ENCODE measurements around the gene MDGA2. TPM values are rescaled to one million over a fixed set of nuclear protein-coding genes. Genes with fewer than 3 reads are reported as not detected.

The MDGA2 gene
- total RNA-seq, 1 donor from 2014 or later = 8.7 TPM

DNA sequence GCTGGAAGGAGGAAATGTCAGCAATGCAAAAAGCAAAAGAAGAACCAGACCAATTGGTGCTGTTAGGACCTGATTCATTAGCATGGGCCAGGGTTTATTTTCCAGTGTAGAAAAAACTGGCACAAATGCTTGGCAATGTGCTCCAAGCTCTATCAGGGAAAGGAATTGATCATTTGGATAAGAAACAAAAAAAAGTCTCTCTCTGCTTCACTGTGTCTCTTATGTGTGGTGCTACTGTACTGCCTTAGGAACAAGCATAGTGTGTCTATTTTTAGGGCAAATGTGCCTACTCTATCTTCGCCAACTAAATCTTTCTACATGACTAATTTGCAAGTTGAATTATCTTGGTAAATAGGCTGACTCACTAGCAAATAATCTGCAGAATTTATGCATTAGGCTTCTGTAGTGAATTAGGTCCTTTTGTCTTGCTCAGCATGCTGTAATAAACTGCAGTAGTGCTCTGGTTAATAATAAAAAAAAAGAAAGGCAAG lies 236.7 kb downstream of the MDGA2 start:
- Mint-ChIP-seq H3K9me3 (no peaks in the 10 kb centered on the region), H3K27ac (ENCODE audit: unreplicated experiment) (no peak overlapping the region), H3K36me3 (ENCODE audit: low read depth) (no peaks in the 10 kb centered on the region), H3K4me1 (peaks cover 8% of the 10 kb centered on the region), H3K27me3 (ENCODE audit: low read depth) (no peaks in the 10 kb centered on the region), H3K4me3 (no peak overlapping the region)
- DNase-seq (ENCODE audit: low read depth, low spot score) = no peak
- TF ChIP-seq, protein P1, sequence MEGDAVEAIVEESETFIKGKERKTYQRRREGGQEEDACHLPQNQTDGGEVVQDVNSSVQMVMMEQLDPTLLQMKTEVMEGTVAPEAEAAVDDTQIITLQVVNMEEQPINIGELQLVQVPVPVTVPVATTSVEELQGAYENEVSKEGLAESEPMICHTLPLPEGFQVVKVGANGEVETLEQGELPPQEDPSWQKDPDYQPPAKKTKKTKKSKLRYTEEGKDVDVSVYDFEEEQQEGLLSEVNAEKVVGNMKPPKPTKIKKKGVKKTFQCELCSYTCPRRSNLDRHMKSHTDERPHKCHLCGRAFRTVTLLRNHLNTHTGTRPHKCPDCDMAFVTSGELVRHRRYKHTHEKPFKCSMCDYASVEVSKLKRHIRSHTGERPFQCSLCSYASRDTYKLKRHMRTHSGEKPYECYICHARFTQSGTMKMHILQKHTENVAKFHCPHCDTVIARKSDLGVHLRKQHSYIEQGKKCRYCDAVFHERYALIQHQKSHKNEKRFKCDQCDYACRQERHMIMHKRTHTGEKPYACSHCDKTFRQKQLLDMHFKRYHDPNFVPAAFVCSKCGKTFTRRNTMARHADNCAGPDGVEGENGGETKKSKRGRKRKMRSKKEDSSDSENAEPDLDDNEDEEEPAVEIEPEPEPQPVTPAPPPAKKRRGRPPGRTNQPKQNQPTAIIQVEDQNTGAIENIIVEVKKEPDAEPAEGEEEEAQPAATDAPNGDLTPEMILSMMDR (conservative IDR thresholded peaks at IDR 0.05) = no peak

DNA sequence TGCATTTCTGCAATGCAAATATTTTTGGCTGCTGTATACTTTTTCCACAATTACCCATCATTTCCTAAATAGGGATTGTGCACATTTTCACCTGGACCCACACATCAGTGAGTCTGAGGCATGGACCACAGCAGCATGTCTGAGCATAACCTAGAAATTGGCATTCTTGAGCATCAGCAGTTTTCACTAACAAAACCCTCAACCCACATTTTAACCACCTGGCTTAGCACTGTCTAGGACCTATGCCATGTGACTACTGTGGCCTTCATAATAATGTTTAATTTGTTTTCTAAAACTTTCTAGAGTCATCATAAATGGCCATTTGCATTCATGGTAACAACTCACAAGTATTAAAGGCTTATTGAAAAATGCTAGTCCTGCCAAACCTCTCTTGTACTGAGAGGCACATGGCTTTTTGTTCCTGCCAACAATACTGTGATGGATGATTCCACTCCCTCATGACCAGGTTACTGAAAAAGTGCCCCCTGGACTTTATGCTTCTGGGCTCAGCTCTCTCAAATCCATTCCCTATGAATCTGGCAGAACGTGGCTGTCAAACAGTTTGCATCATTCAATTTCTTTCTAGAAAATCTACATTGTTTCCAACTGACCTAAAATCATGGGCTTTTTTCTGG lies 240.0 kb downstream of the MDGA2 start:
- TF ChIP-seq, protein P1 (conservative IDR thresholded peaks at IDR 0.05) = no peak
- no peak overlapping the region for H3K4me3 Mint-ChIP-seq
- H3K27ac Mint-ChIP-seq (ENCODE audit: unreplicated experiment) = no peak overlapping the region
- peaks cover 8% of the 10 kb centered on the region for H3K4me1 Mint-ChIP-seq
- DNase-seq (ENCODE audit: low read depth, low spot score) = no peak
- no peaks in the 10 kb centered on the region for H3K36me3 Mint-ChIP-seq (ENCODE audit: low read depth)
- no peaks in the 10 kb centered on the region for H3K9me3 Mint-ChIP-seq
- no peaks in the 10 kb centered on the region for H3K27me3 Mint-ChIP-seq (ENCODE audit: low read depth)

DNA sequence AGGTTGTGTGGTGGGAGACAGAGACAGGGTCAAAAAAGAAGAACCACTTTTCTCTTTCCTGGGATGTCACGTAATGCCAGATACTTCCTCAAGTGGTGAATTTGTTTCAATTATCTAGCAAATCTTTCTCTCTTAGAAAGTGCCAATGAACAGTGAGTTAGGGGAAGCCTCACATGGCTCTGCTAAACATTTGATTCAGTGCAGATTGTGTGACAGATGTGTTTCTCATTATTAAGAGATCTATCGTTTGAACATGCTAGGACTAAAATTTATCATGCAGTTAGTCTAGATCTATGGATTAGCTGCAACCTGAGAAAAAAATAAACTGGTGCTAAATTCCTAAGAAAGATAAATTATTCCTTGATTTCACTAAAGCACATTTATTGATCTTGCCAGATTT lies 247.8 kb downstream of the MDGA2 start:
- H3K4me1 Mint-ChIP-seq = peaks cover 25% of the 10 kb centered on the region
- DNase-seq (ENCODE audit: low read depth, low spot score) = no peak
- no peaks in the 10 kb centered on the region for H3K9me3 Mint-ChIP-seq
- no peaks in the 10 kb centered on the region for H3K27me3 Mint-ChIP-seq (ENCODE audit: low read depth)
- no peaks in the 10 kb centered on the region for H3K36me3 Mint-ChIP-seq (ENCODE audit: low read depth)
- H3K4me3 Mint-ChIP-seq = no peak overlapping the region
- H3K27ac Mint-ChIP-seq (ENCODE audit: unreplicated experiment) = no peak overlapping the region
- TF ChIP-seq, protein P1 (conservative IDR thresholded peaks at IDR 0.05) = no peak

- peaks cover 44% of the 10 kb centered on the region for H3K4me1 Mint-ChIP-seq
- TF ChIP-seq, protein P1 (conservative IDR thresholded peaks at IDR 0.05) = no peak
- H3K27ac Mint-ChIP-seq (ENCODE audit: unreplicated experiment) = no peak overlapping the region
- no peaks in the 10 kb centered on the region for H3K36me3 Mint-ChIP-seq (ENCODE audit: low read depth)
- H3K4me3 Mint-ChIP-seq = no peak overlapping the region
- no peaks in the 10 kb centered on the region for H3K9me3 Mint-ChIP-seq
- DNase-seq (ENCODE audit: low read depth, low spot score) = no peak
- no peaks in the 10 kb centered on the region for H3K27me3 Mint-ChIP-seq (ENCODE audit: low read depth)
Measured at GRCh38 chr14:47425302-47425701, 250.1 kb downstream of the MDGA2 start.

- Mint-ChIP-seq H3K4me3 (peak overlapping the region; percentile 38), H3K4me1 (peaks cover 44% of the 10 kb centered on the region), H3K9me3 (peaks cover 9% of the 10 kb centered on the region), H3K36me3 (ENCODE audit: low read depth) (peaks cover 5% of the 10 kb centered on the region), H3K27me3 (ENCODE audit: low read depth) (no peaks in the 10 kb centered on the region), H3K27ac (ENCODE audit: unreplicated experiment) (peak overlapping the region; percentile 63)
- TF ChIP-seq, protein P1 (conservative IDR thresholded peaks at IDR 0.05) = no peak
- no peak for DNase-seq (ENCODE audit: low read depth, low spot score)
Measured at GRCh38 chr14:47422191-47422590, 253.2 kb downstream of the MDGA2 start.
